Measurements from ENCODE around the gene MFSD8.
A peak's percentile ranks its signal among the peaks of the same experiment; 100 is the strongest.
"Not testable (repeated sequence)": the region's sequence is repeated elsewhere in the genome, so short reads cannot be mapped to it uniquely, and the experiment has no call there.

Gene MFSD8, protein sequence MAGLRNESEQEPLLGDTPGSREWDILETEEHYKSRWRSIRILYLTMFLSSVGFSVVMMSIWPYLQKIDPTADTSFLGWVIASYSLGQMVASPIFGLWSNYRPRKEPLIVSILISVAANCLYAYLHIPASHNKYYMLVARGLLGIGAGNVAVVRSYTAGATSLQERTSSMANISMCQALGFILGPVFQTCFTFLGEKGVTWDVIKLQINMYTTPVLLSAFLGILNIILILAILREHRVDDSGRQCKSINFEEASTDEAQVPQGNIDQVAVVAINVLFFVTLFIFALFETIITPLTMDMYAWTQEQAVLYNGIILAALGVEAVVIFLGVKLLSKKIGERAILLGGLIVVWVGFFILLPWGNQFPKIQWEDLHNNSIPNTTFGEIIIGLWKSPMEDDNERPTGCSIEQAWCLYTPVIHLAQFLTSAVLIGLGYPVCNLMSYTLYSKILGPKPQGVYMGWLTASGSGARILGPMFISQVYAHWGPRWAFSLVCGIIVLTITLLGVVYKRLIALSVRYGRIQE

DNA sequence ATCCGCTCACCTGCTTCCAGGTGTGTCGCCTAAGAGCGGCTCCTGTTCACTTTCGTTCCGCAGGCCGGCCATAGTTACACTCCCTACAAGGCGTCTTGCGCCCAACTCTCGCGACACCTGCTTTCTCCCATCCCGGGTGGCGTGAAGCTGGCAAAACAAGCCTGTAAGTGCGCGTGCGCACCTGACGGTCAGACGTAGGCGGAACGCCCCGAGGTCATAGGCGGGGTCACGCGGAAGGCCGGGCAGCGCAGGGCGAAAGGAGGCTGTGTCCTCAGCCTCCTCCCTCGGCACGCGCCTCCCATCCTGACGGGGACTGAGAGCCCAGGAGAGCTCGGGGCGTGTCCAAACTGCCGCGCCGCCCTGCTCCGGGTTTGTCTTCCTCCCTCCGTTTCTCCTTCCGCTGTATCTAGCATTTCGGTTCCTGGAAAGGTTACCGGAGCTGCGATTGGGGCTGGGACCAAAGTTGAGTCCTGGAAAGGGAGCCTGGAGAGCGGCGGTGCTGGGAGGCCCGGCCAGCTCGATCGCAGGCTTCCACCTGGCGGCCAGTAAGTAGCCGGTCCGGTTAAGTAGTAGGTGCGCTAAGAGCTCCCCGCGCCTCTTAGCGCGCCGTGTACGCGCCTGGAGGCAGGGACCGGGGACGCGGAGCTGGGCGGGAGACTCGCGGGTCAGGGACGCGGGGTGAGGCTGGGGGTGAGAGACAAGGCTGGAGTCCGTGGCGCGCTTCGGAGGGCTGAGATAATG is at the start of gene MFSD8, which contains the start of gene ABHD18:
Gene MFSD8, minus strand, starts transcription at position 112 of the 741 bp plus-strand sequence. Its CDS starts 40 bp downstream, at position 72.
Gene ABHD18, plus strand, starts transcription at position 345 of the 741 bp plus-strand sequence. CDS start 17,550 bp downstream, outside the sequence.
- DNase-seq (ENCODE audit: low read depth), result peak; percentile 99

DNA sequence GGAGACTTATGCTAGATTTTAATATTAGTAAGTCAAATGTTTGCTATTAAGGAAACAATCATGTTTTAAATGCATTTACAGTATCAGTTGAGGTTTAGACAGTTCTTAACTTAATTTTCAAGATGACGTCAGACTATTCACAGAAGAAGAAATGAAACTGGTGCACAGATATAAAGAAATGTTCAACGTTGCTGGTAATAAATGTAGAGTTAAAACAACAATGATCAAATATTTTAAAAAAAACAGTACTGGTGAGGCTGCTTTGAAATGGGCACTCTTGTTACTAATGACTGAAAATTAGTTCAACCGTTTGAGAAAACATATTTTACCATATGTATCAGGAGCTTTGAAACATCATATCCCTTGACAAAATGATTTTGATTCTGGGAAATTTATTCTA is 44.5 kb upstream of the MFSD8 start:
- no peak for DNase-seq (ENCODE audit: low read depth)

DNA sequence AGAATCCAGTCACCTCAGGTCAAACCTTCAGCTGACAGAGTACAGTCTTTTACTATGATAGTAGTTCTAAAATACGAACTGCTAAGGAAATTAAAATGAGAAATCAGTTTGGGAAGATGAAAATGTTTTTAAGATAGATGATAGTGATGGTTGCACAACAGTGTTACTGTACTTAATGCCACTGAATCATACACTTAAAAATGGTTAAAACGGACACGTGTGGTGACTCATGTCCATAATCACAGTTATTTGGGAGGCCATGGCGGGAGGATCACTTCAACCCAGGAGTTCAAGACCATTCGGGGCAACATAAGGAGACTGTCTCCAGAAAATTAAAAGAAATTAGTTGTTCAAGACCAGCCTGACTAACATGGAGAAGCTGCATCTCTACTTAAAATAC is 41.6 kb upstream of the MFSD8 start:
- no peak for DNase-seq (ENCODE audit: low read depth)

DNA sequence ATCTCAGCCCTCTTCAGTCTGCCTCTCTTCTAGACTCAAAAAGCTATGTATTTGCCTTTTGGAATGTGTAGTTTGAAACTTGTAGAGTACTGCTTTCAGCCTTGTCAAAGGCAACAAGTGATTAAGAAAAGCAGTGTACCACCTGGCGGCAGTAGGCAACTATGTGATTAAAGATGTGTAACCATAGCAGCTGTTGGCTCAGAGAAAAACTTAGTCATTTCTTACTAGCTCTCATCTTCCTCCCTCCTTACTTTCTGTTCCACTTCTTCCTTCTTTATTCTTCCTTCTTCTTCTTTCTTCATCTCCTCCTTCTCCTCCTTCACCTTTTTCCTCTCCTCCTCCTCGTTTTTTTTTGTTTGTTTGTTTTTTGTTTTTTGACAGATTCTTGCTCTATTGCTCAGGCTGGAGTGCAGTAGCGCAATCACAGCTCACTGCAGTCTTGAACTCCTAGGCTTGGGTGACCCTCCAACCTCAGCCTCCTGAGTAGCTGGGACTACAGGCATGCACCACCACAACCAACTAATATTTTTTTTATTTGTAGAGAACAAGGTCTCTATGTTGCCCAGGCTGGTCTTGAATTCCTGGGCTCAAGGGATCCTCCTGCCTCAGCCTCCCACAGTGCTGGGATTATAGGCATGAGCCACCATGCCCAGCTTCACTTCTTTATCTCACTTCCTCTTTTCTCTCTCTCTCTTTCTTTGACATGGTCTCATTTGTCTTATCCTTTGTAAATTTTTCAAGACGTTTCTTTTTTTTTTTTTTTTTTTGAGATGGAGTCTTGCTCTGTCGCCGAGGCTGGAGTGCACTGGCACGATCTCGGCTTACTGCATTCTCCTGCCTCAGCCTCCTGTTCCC is 32.8 kb upstream of the MFSD8 start:
- DNase-seq (ENCODE audit: low read depth), result no peak

DNA sequence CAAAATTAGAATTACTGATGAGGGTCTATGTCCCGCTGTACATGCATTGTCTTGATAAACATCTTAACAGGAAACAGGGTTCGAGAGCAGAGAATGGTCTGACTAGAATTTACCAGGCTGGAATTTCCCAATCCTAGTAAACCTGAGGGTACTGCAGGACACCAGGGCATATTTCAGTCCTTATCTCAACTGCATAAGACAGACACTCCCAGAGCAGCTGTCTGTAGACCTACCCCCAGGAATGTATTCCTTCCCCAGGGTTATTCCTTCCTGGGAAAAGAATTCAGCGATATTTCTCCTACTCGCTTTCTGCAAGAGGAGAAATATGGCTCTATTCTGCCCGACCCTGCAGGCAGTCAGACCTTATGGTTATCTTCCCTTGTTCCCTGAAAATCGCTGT is 31.5 kb upstream of the MFSD8 start:
- not testable (repeated sequence) for DNase-seq (ENCODE audit: low read depth)

DNA sequence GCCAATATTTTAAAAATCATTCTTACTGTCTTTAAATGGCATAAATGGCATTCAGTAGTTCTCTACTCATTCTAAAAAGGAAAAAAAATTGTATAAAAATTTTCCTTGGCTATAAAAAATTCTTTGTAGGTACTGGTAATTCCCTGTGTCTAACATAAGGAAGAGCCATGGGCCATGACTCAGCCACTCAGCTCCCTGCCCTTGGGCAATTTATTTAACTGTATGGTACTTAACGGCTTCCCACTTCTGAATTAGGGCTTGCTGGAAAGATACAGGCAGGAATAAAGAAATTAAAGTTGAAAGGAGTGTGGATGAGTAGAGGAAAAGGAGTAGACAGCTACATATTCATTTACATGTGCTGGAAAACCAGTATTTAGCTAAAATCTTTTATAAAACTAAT is 30.8 kb upstream of the MFSD8 start:
- no peak for DNase-seq (ENCODE audit: low read depth)

DNA sequence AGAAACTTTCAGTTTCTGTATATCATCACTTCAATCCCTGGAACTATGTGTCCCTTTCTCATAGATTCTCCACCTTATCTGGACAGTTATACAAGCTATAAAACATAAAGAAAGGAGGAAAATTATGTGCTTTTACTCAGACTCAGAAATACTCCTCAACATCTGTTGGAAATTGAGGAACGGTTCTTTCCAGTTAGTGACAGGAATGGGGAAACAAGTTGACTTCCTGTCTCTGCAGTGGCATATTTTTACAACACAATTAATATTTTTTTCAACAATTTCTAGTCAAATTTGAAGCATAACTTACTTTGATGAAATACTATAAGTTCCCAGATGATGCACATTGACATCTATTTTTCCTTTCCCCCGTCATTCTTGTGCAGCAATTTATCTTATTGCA is 28.2 kb upstream of the MFSD8 start:
- DNase-seq (ENCODE audit: low read depth), result no peak

DNA sequence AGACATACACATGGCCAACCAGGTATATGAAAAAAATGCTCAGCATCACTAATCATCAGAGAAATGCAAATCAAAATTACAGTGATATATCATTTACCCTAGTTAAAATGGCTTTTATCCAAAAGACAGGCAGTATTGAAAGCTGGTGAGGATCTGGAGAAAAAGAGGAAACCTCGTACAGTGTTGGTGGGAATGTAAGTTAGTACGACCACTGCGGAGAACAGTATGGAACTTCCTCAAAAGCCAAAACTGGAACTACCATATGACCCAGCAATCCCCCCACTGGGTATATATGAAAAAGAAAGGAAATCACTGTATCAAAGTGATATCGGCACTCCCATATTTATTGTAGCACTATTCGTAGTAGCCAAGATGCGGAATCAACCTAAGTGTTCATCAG is 23.7 kb upstream of the MFSD8 start:
- no peak for DNase-seq (ENCODE audit: low read depth)

DNA sequence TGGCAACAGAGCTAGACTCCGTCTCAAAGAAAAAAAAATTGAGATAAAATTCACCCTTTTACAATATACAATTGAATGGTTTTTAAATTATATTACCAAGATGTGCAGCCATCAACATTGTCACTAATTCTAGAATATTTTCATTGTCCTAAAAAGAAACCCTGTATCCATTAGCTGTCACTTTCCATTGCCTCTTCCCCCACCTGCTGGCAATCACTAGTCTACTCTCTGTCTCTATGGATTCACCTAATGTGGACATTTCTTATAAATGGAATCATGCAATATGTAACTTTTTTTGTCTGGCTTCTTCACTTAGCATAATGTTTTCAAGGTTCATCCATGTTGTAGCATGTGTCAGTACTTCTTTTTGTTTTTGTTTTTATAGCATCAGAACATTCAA is 21.0 kb upstream of the MFSD8 start:
- no peak for DNase-seq (ENCODE audit: low read depth)

DNA sequence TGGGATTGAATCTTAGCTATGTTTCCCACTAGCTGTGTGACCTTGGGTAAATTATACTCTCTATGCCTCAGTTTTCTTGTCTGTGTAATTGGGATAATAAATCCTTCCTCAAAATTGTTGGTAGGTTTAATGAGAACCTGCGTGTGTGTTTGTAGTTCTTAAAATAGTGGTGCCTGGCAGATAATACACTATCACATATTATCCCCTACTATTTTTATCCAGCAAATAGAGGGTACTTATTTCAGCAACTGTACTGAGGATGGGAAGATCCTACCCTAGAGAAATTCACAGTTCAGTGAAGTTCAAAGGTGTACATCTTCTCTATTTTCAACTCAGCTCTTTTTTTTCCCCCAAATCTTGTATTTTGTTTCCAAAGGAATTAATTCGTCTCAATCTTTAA is 17.5 kb upstream of the MFSD8 start:
- no peak for DNase-seq (ENCODE audit: low read depth)

DNA sequence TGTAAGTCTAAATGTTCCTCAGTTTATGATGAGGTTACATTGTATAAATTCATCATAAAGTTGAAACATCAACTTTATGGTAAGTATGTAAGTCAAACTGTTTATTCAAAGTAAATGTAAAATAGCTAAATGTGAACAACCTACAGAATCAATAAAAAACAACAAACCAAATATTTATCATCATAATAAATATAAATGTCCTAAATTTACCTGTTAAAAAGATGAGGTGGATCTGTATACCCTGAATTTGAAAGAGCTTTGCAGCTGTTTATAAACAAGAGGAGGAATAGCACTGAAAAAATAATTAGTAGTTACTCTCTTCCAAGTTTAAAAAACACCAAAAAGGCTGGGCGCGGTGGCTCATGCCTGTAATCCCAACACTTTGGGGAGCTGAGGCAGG is 14.0 kb upstream of the MFSD8 start:
- DNase-seq (ENCODE audit: low read depth), result no peak

DNA sequence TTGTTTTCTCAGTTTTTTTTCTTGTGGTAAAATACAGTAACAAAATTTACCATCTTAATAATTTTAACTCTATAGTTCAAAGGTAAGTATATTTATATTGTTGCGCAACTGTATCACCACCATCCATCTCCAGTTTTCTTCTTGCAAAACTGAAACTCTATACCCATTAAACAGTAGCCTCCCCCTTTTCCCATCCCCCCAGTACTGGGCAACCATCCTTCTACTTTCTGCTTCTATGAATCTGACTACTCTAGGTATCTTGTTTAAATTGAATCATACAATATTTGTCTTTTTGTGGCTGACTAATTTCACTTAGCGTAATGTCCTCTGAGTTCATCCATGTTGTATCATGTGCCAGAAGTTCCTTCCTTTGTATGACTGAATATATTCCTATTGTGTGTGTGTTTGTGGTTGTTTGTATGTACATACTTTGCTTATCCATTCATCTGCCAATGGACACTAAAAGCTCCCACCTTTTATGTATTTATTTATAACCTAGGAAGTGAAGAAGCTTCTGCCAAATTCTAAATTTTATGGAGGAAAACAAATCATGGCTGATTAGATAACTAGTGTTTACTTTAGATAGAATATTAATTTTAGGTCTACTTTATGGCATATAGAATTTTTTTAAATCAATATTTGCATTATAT is 10.3 kb upstream of the MFSD8 start:
- no peak for DNase-seq (ENCODE audit: low read depth)

DNA sequence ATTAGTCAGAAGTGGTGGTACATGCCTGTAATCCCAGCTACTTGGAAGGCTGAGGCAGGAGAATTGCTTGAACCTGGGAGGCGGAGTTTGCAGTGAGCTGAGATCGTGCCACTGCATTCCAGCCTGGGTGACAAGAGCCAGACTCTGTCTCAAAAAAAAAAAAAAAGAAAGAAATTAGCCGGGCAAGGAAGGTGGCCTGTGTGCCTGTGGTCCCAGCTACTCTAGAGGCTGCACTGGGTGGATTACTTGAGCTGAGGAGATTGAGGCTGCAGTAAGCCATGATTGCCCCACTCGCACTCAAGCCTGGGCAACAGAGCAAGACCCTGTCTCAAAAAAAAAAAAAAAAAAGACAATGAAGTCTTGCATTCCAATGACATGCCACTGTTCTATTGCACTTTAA is 6.0 kb upstream of the MFSD8 start:
- not testable (repeated sequence) for DNase-seq (ENCODE audit: low read depth)

DNA sequence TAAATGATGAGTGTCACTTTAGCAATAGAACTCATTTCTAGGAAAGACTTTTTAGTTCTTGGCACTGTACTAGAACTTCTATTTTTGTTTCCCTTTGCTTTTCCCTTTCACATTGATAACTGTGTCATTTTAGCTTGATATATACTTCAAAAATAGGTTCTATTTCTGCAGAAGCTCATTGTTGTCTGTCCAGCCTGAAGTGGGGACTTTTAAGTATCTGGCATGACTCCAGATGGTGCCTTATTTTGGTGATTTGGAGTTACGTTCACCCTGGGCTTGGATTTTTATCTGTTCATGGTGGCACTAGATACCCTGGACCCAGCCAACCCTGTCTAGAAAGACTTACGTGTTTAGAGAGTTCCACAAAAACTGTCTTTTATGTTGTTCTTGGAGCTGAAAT is 3.6 kb upstream of the MFSD8 start:
- no peak for DNase-seq (ENCODE audit: low read depth)

DNA sequence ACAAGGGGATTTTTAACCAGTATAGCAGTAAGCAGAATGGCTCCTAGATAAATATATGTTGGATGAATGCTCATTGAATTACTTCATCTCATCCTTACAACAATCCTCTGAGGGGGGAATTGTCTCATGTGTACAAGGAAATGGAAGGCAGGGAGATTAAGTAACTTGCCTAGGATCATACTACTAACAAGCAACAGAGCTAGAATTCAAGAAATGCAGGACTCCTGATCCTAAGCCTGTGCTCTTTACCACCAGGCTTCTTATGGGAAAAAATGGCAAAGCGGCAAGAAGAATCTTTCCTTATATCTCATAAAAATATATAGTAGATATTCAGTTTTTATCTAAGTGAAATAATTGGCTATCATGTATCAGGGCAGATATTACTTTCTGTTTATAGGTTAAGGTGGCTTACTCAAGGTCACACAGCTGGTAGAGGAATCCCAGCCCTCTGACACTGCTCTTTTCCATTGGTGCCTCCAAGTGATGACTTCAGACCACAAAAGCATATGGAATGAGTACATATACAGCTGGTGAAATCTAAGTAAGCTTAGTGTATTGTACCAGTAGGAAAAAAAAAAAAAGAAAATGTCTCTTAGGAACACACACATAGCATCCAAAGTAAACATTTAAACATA is 2.3 kb upstream of the MFSD8 start:
- no peak for DNase-seq (ENCODE audit: low read depth)

DNA sequence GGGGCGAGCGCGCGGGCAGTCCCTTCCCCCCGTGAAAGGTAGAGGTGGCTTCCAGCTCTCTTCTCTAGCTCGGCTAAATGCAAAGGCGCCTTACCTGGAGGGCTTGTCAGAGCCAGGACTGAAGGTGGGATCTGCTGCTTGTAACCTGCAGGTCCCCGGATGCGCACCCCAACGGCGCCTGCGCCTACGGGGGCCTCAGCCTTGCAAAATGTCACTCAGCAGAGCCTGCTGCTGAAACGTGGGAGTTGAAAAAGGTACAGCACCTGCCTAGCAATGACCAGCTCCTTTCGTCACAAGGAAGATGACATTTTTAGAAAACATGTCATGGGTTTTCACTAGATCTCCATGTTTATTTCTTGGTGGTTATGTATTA is 816 bp upstream of the MFSD8 start:
- peak; percentile 60 for DNase-seq (ENCODE audit: low read depth)

DNA sequence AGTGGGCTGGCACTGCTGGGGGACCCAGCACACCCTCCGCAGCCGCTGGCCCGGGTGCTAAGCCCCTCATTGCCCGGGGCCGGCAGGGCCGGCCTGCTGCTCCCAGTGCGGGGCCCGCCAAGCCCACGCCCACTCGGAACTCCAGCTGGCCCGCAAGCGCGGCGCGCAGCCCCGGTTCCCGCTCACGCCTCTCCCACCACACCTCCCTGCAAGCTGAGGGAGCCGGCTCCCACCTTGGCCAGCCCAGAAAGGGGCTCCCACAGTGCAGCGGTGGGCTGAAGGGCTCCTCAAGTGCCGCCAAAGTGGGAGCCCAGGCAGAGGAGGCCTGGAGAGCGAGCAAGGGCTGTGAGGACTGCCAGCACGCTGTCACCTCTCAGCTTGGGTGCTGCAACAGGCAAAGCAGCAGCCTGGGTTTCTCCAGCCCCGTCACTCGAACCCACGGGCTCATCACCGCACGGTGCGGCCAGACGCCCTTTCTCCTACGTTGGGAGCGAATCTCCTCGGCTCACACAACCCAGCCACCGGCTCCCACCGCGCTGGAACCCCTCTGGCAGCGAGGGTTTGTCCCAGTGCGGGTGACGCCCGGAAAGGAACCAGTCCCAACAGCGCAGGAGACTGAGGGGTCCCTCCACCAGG is 429 bp downstream of the MFSD8 start:
- not testable (repeated sequence) for DNase-seq (ENCODE audit: low read depth)

DNA sequence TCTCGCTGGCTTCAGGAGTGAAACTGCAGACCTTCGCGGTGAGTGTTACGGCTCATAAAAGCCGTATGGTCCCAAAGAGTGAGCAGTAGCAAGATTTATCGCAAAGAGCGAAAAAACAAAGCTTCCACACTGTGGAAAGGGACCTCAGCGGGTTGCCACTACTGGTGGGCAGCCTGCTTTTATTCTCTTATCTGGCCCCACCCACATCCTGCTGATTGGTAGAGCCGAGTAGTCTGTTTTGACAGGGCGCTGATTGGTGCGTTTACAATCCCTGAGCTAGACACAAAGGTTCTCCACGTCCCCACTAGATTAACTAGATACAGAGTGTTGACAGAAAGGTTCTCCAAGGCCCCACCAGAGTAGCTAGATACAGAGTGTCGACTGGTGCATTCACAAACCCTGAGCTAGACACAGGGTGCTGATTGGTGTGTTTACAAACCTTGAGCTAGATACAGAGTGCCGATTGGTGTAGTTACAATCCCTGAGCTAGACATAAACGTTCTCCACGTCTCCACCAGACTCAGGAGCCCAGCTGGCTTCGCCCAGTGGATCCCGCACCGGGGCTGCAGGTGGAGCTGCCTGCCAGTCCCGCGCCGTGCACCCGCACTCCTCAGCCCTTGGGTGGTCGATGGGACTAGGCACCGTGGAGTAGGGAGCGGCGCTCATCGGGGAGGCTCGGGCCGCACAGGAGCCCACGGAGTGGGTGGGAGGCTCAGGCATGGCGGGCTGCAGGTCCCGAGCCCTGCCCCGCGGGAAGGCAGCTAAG is 1.2 kb downstream of the MFSD8 start:
- DNase-seq (ENCODE audit: low read depth), result not testable (repeated sequence)

DNA sequence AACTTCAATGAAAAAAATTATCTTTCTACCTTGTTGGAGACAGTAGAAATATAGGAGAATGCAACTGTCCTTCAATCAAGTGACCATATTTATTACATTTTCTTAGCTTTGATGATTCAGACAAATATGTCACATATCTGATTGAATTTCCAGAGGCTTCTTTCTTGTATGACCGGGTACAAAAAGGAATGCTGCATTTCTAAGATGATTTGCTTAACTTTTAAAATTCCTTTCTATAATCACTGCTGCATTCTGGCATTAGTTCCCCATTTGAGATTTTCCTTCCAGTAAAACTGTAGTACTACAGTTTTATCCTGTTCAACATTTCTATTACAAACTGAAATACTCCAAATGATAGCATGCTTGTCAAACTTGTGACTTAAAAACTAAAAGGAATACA is 5.2 kb downstream of the MFSD8 start:
- no peak for DNase-seq (ENCODE audit: low read depth)

DNA sequence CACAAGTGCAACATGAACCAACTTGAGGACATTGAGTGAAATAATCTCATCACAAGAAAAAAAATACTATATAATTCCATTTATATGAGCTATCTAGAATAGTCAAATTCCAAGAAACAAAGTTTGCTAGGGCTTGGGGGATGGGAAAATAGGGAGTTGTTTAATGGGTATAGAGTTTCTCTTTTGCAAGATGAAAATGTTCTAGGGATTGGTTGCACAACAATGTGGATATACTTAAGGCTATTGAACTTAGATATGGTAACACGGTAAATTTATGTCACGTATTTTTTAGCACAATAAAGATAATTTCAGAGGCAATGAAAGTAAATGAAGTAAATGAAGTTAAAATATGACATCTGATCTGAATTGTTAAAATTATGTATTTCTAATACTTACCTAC is 7.9 kb downstream of the MFSD8 start:
- DNase-seq (ENCODE audit: low read depth), result no peak
